Testis (tissue), 3 donors: ENCODE data around the gene CDKN2D. TPM values are rescaled to one million over a fixed set of nuclear protein-coding genes. Genes with fewer than 3 reads are reported as not detected.
"Not testable (repeated sequence)": the region's sequence is repeated elsewhere in the genome, so short reads cannot be mapped to it uniquely, and the experiment has no call there.

ENCODE experiments used
- DNase-seq: peaks from one replicate; pipeline ENCODE4 v3.0.0-alpha.2; 2019
- H3K27ac ChIP-seq, 2 donors: fragments of 200-600 bp; sonication (generic); one replicate each; pipeline ENCODE4 v1.5.1; 2019
- H3K27me3 ChIP-seq: fragments of 200-600 bp; sonication (generic); one replicate; pipeline ENCODE4 v1.5.1; 2019
- H3K36me3 ChIP-seq: fragments of 200-600 bp; sonication (generic); one replicate; pipeline ENCODE4 v1.5.1; 2017; ENCODE audit warnings: low read depth; ENCODE audit errors: missing control alignments
- H3K4me1 ChIP-seq: fragments of 200-600 bp; sonication (generic); one replicate; pipeline ENCODE4 v1.5.1; 2019
- H3K4me3 ChIP-seq, 2 donors: fragments of 200-600 bp; sonication (generic); one replicate each; pipeline ENCODE4 v1.5.1; 2017 to 2019
- H3K9me3 ChIP-seq: fragments of 200-600 bp; sonication (generic); one replicate; pipeline ENCODE4 v1.5.1; 2017
- CTCF ChIP-seq, 3 experiments: fragments of 450-650 bp in 2 of 3; fragments of 200-600 bp in 1 of 3; sonication (generic) in 1 of 3; IDR thresholded peaks; one replicate each; pipeline ENCODE4 v1.5.1; 2016 to 2019; ENCODE audit warnings: antibody characterized with exemption in 3 of 3, mild to moderate bottlenecking in 2 of 3, moderate library complexity in 1 of 3
- POLR2A ChIP-seq: fragments of 450-650 bp; IDR thresholded peaks from one replicate; pipeline ENCODE4 v1.6.1; 2017; ENCODE audit warnings: antibody characterized with exemption, mild to moderate bottlenecking, moderate library complexity
- WGBS, 2 donors: methylation state at CpG; one replicate each; pipeline ENCODE4 v1.1.5; 2018; 5-methylcytosine and 5-hydroxymethylcytosine counted together
- intact Hi-C: fragments of 100-400 bp; cut with DNase I; formaldehyde crosslinking; loops from one replicate; pipeline ENCODE4 v1.15.1; 2023; ENCODE audit warnings: low total_unique reads
- polyA plus RNA-seq: library from polyadenylated mRNA; stranded (reverse); fragments of 350-450 nt; fragmentation: Illumina TruSeq; extraction: RNeasy Lipid Tissue Mini Kit (QIAGEN cat#74804); gene quantifications from one replicate; pipeline ENCODE4 v1.2.3, GENCODE V29; 2014; ENCODE audit warnings: low read depth, low replicate concordance; ENCODE audit not compliant: insufficient read depth
- total RNA-seq, 2 donors: library from RNA; depleted of rRNA; stranded (reverse); fragments of >200 nt; gene quantifications; one replicate each; pipeline ENCODE4 v1.2.3, GENCODE V29; 2016

Gene CDKN2D
- total and polyA plus RNA-seq, 3 donors from 2014 or later = 30.6 to 57.7 (median 37.2) TPM

GRCh38 chr19:10537668-10538067, 31.1 kb downstream of the CDKN2D start:
- no peaks in the 10 kb centered on the region for H3K9me3 ChIP-seq
- 78 to 86% methylated on average over 11 of the region's 11 CpGs for WGBS, 2 donors
- intact Hi-C loops = no loop called here
- H3K27ac ChIP-seq = no peak overlapping the region
- no peak overlapping the region for H3K4me3 ChIP-seq
- TF ChIP-seq POLR2A (no peak), CTCF (IDR thresholded peaks at IDR 0.05) (no peak)
- H3K27me3 ChIP-seq = no peaks in the 10 kb centered on the region
- no peaks in the 10 kb centered on the region for H3K4me1 ChIP-seq
- no peaks in the 10 kb centered on the region for H3K36me3 ChIP-seq
- no peak for DNase-seq

- 74 to 82% methylated on average over 6 of the region's 6 CpGs for WGBS, 2 donors
- no peak for TF ChIP-seq POLR2A
- TF ChIP-seq CTCF (IDR thresholded peaks at IDR 0.05) = no peak
- no peak for DNase-seq
These were observed 33.2 kb downstream of the CDKN2D start for GRCh38 chr19:10535613-10536012.

GRCh38 chr19:10533646-10534386, 35.0 kb downstream of the CDKN2D start:
- Histone ChIP-seq H3K27me3 (no peaks in the 10 kb centered on the region), H3K27ac (no peak overlapping the region), H3K4me1 (no peaks in the 10 kb centered on the region), H3K4me3 (no peak overlapping the region), H3K36me3 (no peaks in the 10 kb centered on the region), H3K9me3 (no peaks in the 10 kb centered on the region)
- no peak for TF ChIP-seq POLR2A
- no peak for TF ChIP-seq CTCF (IDR thresholded peaks at IDR 0.05)
- 68 to 75% methylated on average over 9 to 10 of the region's 10 CpGs for WGBS, 2 donors
- DNase-seq = no peak
- intact Hi-C loops = no loop called here

More at GRCh38 chr19:10535613-10536012, 33.2 kb downstream of the CDKN2D start:
- H3K4me3 ChIP-seq = no peak overlapping the region
- no peaks in the 10 kb centered on the region for H3K4me1 ChIP-seq
- intact Hi-C loops = no loop called here
- H3K36me3 ChIP-seq = no peaks in the 10 kb centered on the region
- no peaks in the 10 kb centered on the region for H3K27me3 ChIP-seq
- no peak overlapping the region for H3K27ac ChIP-seq
- H3K9me3 ChIP-seq = no peaks in the 10 kb centered on the region

- intact Hi-C loops = no loop called here
- no peaks in the 10 kb centered on the region for H3K27me3 ChIP-seq
- no peaks in the 10 kb centered on the region for H3K9me3 ChIP-seq
- no peaks in the 10 kb centered on the region for H3K36me3 ChIP-seq
- H3K27ac ChIP-seq = no peak overlapping the region
- H3K4me3 ChIP-seq = no peak overlapping the region
- no peak for TF ChIP-seq CTCF (IDR thresholded peaks at IDR 0.05)
- TF ChIP-seq POLR2A = no peak
- H3K4me1 ChIP-seq = no peaks in the 10 kb centered on the region
- DNase-seq = no peak
- WGBS, 2 donors = 78 to 100% methylated on average over 1 of the region's 1 CpG
These were observed 36.3 kb downstream of the CDKN2D start for GRCh38 chr19:10532457-10532856.

GRCh38 chr19:10526887-10527286, 41.9 kb downstream of the CDKN2D start:
- WGBS, 2 donors = 85 to 95% methylated on average over 8 of the region's 8 CpGs
- DNase-seq, intact Hi-C loops: not testable (repeated sequence)

More at GRCh38 chr19:10526887-10527286, 41.9 kb downstream of the CDKN2D start:
- not testable (repeated sequence) for H3K9me3 ChIP-seq, H3K27ac ChIP-seq, H3K27me3 ChIP-seq, H3K36me3 ChIP-seq, H3K4me1 ChIP-seq, H3K4me3 ChIP-seq
